Superior temporal gyrus (tissue), 1 donor: ENCODE results near the gene GATM.

Experiments used
- DNase-seq: peaks from one replicate; pipeline ENCODE4 v3.0.0-alpha.2; 2016; ENCODE audit errors: extremely low spot score

The GATM gene

GRCh38 chr15:45378149-45378912 is at the start of gene GATM:
Gene GATM, minus strand, starts transcription at chr15:45378544. Its CDS starts 91 bp downstream, at chr15:45378453.
- peak; percentile 90 for DNase-seq

- no peak for DNase-seq
Observed at GRCh38 chr15:45427085-45427484, 48.7 kb upstream of the GATM start.

GRCh38 chr15:45425135-45425534 is 46.8 kb upstream of the GATM start:
- no peak for DNase-seq

GRCh38 chr15:45424429-45424828 is 46.1 kb upstream of the GATM start:
- no peak for DNase-seq

- DNase-seq: no peak
Observed at GRCh38 chr15:45417303-45417950, 39.1 kb upstream of the GATM start.

- no peak for DNase-seq
Observed at GRCh38 chr15:45414215-45414885, 36.0 kb upstream of the GATM start.

- no peak for DNase-seq
Observed at GRCh38 chr15:45409596-45409995, 31.3 kb upstream of the GATM start.

- DNase-seq: no peak
Observed at GRCh38 chr15:45407786-45408185, 29.4 kb upstream of the GATM start.

GRCh38 chr15:45402955-45403877 is 24.9 kb upstream of the GATM start:
- no peak for DNase-seq

GRCh38 chr15:45402162-45402954 is 24.0 kb upstream of the GATM start:
- peak; percentile 100 for DNase-seq

- DNase-seq: no peak
Observed at GRCh38 chr15:45401665-45402161, 23.4 kb upstream of the GATM start.

GRCh38 chr15:45399381-45400212 is 21.3 kb upstream of the GATM start:
- DNase-seq: peak; percentile 96

- no peak for DNase-seq
Observed at GRCh38 chr15:45397116-45397665, 18.8 kb upstream of the GATM start.

- DNase-seq: peak; percentile 13
Observed at GRCh38 chr15:45395943-45396342, 17.6 kb upstream of the GATM start.

GRCh38 chr15:45394681-45395080 is 16.3 kb upstream of the GATM start:
- peak; percentile 66 for DNase-seq

GRCh38 chr15:45393851-45394250 is 15.5 kb upstream of the GATM start:
- DNase-seq: peak; percentile 47

GRCh38 chr15:45392584-45392855 is 14.2 kb upstream of the GATM start:
- DNase-seq: no peak

GRCh38 chr15:45391746-45392583 is 13.6 kb upstream of the GATM start:
- peak; percentile 38 for DNase-seq

- DNase-seq: peak; percentile 17
Observed at GRCh38 chr15:45389351-45389750, 11.0 kb upstream of the GATM start.
